ENCODE results near the gene ADAM30.
"Not testable (repeated sequence)": the region's sequence is repeated elsewhere in the genome, so short reads cannot be mapped to it uniquely, and the experiment has no call there.

ADAM30 gene

GRCh38 chr1:119879510-119880434 is 16.5 kb downstream of the ADAM30 start:
- DNase-seq: peak in 13 of 51 donors; percentile 2 to 42 (median 20)

GRCh38 chr1:119878171-119878570 is 18.1 kb downstream of the ADAM30 start:
- no peak for DNase-seq

DNA sequence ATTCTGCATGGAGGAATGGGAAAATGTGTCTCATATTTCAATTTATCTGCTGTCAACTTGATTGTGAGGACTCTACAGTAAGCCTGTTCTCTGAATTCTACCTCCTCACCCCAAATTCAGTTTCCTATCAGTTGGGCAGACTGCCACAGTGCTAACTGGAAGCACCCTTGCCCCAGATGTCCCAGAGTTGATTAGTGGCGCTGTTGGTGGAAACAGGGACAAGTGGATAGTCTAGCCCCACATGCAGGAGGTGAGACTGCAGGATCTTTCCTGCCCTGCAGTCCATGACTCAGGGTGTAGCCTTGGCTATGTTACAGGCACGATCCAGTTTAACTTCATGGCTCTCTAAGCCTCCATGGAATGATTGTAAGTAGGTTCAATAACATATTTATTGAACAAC is 22.1 kb downstream of the ADAM30 start:
- no peak for DNase-seq

DNA sequence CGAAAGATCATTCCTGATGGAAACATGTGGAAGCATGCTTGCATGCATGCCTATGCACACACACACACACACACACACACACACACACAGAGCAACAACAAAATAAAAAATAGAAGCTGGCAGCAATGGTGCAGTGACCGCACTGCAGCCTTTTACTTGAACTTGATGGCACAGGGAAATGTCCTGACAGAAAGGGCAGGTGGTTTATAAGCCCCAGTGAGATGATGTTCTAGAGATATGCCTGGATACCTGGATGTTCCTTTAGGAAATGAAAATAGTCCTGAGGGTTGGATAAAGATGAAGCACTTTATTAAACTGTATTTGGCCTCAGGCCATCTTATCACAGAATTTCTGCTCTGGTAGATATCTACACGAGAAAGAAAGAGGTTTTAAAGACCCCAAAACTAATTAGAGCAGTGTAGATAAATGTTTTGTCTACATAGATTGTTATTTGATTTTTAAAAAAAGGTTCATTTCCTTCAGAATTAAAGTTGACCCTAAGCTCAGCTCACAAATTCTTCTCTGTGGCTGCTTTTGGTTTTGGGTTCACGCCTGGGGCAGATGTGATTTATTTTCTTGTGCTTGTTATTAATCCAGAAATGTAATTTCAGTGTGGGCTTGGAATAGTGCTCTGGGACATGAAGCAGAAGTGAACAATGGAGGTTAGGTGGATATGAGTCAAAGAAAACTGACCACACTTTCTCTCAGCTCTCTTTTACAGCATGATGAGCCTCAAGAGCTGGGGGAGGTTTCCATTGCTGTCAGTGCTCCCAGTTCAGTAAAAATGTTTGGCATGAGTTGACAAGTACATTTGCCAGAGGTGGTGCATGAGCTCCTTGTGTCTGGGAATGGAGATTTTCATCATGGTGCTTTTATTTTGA is 22.9 kb downstream of the ADAM30 start:
- peak in 1 of 51 donors; percentile 3 for DNase-seq

- DNase-seq: no peak
Observed at GRCh38 chr1:119871881-119872280, 24.4 kb downstream of the ADAM30 start.

- DNase-seq: peak in 50 of 51 donors; percentile 4 to 78 (median 50)
Observed at GRCh38 chr1:119870917-119871596, 25.3 kb downstream of the ADAM30 start.

DNA sequence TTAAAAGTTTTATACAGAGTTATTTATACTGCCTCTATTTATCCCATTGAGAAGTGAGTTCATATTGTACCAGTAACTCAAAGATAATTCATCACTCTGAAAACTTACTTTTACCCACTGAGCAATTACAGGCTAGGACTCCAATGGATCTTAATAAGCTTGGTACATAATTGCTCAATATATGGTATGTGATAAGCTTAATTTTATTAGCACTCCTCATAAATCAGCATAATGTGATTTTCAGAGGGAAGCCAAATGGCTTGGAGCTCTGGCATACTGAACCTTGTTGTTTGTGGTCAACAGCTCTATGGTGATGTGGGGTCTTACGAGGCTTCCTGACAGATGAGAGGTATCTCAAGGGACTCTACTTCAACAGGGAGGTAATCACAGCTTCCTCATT is 26.3 kb downstream of the ADAM30 start:
- no peak for DNase-seq

GRCh38 chr1:119868176-119868575 is 28.1 kb downstream of the ADAM30 start:
- no peak for DNase-seq

DNA sequence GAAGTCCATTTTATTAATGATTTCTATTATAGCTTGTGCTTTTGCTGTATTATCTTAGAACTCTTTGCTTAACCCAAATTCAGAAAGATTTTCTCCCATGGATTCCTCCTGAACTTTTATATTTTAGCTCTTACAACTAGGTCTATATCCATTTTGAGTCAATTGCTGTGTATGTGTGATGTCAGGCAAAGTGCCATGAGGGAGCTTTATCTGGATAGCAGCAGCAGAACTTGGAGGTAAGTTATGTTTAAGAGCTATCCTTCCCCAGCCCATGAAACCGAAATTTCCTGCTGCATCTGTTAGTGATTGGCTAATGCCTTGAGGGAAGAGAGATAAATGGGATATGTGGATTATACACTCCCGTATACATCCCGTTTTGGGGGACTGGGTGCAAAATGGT is 29.9 kb downstream of the ADAM30 start:
- DNase-seq: no peak

DNA sequence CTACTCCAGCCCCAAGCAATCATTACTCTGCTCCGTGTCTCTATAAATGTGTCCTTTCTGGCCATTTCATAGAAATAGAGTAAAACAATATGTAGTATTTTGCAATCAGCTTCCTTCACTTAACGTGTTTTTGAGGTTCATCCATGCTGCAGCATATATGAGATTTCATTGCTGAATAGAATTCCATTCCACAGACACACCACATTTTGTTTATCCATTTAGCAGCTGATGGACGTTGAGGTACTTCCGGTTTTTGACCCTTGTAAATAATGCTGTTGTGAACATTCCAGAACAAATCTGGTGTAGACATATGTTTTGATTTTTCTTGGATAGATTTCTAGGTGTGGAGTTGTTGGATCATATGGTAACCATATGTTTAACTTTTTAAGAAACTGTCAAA is 30.7 kb downstream of the ADAM30 start:
- DNase-seq: no peak

GRCh38 chr1:119862276-119862675 is 34.0 kb downstream of the ADAM30 start:
- DNase-seq: no peak

GRCh38 chr1:119861547-119861946 is 34.8 kb downstream of the ADAM30 start:
- DNase-seq: no peak

DNA sequence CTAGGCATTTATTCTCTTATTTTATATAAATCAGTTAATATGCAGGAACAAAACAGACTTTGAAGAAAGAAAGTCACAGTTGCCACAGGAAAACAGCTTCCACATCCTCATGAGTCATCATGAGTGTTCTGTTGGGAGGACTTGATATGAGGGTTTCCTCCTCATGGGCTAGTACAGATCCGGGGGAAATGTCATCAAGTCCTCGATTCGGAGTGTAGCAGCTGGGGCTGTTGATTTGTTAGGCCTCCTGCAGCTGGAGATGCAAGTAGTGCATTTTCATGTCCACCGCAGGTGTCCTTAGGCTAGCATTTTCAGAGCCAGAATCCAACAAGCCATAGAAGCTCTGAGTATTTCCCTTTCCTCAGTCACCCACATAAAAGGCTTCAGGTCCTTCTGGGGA is 36.7 kb downstream of the ADAM30 start:
- DNase-seq: no peak

DNA sequence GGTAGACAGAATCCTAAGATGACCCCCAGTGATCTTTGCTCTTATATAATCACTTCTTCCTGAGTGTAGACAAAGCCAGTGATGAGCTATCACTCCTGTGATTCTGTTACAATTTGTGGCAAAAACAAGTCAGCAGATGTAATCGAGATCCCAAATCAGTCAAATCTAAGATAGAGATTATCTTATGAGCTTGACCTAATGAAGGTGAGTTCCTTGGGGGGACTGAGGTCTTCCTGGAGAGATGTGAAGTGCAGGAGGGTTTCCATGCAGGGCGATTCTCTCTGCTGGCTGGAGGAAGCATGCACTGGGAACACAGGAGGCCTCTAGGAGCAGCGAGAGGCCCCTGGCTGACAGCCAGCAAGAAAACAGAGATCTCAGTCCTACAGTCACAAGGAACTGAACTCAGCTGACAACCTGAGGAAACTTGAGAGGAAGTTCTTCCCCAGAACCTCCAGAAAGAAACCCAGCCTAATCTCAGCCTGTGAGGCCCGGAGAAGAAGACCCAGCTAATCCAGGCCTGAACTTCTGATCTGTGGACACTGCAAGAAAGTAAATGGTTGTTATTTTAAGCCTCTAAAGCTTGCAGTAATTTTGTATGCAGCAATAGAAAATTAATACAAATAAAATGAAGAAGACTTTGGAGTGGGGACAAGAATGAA is 37.6 kb downstream of the ADAM30 start:
- not testable (repeated sequence) for DNase-seq

- no peak for DNase-seq
Observed at GRCh38 chr1:119858126-119858525, 38.2 kb downstream of the ADAM30 start.

DNA sequence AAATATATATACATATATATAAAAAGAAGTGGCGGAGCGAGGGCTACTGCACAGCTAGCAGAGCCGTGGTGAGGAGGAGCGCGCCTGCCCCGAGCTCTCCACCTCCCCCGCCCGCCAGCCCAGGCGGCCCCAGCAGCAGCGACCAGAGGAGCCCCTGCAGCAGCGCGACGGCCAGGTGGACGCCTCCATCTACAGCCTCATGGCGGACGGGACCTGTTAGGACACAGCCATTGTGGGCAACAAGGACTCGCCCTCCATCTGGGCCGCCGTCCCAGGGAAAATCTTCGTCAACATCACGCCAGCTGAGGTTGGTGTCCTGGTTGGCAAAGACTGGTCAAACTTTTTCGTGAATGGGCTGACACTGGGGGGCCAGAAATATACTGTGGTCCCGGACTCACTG is 43.2 kb downstream of the ADAM30 start:
- DNase-seq: no peak

- not testable (repeated sequence) for DNase-seq
Observed at GRCh38 chr1:119844206-119844605, 52.1 kb downstream of the ADAM30 start.

Measured in hypothalamus (tissue), 51 donors.